HG02759 (cell line): ENCODE results near the gene GLCE.

Experiments used
- ATAC-seq: cut with Tn5 transposase; IDR thresholded peaks from one replicate; pipeline ENCODE4 v1.9.1; 2021; ENCODE audit warnings: mild to moderate bottlenecking, moderate library complexity; ENCODE audit not compliant: unreplicated experiment

The GLCE gene

DNA sequence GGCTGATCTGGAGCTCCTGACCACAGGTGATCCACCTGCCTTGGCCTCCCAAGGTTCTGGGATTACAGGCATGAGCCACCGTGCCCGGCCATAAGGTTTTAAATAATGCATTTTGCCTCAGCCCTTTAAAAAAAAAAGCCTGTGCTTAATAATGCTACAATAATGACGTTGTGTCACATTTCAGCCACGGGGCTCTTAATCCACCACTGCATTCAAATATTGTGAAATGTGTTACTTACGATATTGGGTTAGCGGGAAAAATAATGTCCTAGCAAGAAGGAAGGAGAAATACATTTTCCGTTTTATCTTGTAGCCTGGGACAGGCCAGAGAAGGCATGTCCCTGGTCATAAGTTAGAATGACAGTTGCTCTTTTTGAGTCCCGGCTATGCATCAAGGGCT, 155.9 kb downstream of the GLCE start:
- no peak for ATAC-seq

DNA sequence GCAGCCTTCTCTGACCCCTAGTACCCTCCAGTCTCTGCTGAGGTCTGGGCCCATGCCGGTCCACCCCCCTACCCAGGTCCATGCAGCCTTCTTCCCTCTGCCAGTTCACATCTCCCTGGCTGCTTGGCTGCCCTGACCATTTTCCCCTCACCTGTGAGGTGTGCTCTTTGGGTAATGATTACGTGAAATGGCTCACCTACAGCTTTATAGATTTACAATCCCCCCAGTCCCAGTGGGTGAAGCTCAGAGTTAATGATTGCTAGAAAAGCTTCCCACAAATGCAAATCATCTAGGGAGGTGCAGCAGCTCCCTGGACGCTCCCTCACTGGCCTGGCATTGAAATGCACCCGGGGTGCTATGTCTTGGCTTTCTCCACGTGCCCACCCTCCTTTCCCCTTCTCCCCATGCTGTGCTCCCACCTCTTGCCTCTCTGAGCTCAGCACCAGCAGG, 157.0 kb downstream of the GLCE start:
- ATAC-seq: no peak

DNA sequence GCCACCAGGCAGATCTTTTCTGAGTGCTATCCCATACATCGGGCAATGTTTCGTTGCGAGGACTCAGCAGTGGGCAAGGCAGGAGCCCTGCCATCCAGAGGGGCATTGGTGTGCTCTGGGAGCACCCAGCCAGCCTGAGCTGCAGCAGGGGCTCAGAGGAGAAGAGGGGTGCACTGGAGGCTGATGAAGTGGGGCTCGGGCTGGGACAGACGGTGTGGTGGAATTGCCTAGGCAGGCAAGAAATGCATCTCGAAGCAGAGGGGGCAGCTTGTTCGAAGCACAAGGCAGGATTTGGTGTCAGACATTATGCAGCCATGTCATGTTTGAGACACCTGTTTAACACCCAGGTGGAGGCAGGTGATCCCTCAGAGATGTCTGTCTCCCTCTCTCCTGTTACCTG, 157.6 kb downstream of the GLCE start:
- ATAC-seq: no peak

DNA sequence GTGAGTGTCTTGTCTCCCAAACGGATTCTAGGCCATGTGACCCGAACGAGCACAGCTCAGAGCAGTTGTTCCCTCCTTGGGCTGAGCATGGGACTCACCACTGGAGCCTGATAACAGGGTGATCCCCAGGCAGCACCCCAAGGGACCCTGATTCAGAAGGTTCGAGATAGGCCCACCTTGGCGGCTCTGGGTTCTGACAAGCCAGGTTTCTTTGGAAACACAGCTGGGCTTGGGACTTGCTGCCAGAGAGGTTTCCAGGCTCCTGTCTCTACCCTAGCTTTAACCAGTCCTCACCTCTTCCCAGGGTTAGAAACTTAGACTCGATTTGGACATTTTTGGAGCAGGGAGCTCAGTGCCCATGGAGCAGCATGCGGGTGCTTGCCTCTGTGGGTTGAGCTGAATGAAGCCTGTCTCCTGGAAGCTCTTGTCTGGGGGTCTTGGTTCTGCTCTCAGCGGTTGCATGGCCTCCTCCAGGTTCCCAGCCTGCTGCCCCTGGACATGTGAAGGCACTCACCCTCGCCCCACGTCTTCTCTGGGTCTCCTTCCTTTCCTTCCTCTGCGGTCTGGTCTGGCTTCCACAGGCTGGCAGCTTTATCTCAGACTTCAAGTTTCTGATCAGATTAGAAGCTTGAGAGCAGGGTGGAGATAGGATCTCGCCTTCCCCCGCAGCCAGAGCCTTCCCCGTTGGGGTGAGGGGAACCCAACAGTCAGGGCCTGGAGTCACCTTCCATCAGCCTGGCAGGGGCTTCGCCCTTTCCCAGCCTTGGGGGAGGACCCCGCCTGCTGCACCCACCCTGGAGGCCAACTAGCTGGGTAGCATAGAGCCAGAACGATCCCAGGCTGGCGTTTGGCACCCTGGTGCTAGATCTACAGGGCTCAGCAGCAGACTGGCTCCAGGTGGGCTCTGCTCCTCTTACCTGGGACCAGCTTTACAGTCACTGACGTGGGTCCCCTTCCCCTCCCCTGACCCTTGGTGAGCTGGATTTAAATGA, 159.2 kb downstream of the GLCE start:
- ATAC-seq: no peak

DNA sequence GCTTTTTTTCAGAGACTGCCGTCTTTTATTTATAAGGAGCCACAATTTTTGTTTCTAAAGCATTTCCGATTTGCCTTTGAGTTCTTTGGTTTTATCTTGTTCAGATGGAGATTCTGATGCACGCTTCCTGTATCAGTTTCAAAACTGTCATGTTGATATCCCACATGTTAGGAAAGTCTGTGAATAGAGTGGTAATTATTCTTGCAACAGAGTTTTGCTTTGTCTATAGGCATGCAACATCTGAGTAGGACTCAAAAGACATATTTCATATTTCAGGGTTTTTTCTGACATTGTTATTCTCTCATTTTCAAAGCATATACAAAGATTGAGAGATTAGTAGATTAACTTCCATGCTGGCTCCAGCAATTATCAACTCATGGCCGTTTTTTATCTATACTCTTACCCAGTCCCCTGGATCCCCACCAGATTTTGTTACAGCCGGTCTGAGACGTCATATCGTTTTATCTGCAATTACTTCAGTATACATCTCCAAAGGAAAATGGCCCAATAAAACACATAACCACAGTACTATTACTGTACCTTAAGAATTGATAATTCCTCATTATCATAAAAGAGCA, 160.6 kb downstream of the GLCE start:
- ATAC-seq: no peak
